GM12878 (cell line): ENCODE data around the gene GPR75. TPM values are rescaled to one million over a fixed set of nuclear protein-coding genes. Genes with fewer than 3 reads are reported as not detected.

ENCODE experiments used
- CBX3 ChIP-seq: fragments of 200-600 bp; sonication (generic); IDR thresholded peaks from 2 replicates; pipeline ENCODE4 v1.6.1; 2016; ENCODE audit warnings: low read depth, borderline replicate concordance
- CBX5 ChIP-seq: sonication (generic); IDR thresholded peaks from 2 replicates; pipeline ENCODE4 v1.6.1; 2016; ENCODE audit warnings: low read depth, moderate library complexity, mild to moderate bottlenecking, inconsistent platforms
- polyA plus RNA-seq, 11 experiments: library from polyadenylated mRNA; depleted of rRNA in 4 of 11; unstranded in 6 of 11; stranded (reverse) in 5 of 11; fragments of >200 nt; fragmentation: Nextera tagmentation in 4 of 11; fragmentation: Illumina TruSeq in 1 of 11; extraction: Ambion mirVana in 4 of 11; extraction: Trizol in 1 of 11; gene quantifications; 1 replicate in 1 of 11; 2 replicates in 10 of 11; pipeline versions ENCODE4 v1.2.1 to v1.2.3, GENCODE V29; 2011 to 2016; ENCODE audit warnings: inconsistent platforms in 2 of 11, missing spikeins in 2 of 11, low read depth in 1 of 11
- total RNA-seq, 4 experiments: library from RNA; depleted of rRNA in 3 of 4; stranded (reverse); fragments of >200 nt in 3 of 4; fragmentation: Illumina TruSeq in 1 of 4; extraction: Trizol in 1 of 4; gene quantifications; 2 replicates each; pipeline versions ENCODE4 v1.2.1 to v1.2.3, GENCODE V29; 2013 to 2021
- TF ChIP-seq, protein P1 (sequence below): fragments of 450-650 bp; IDR thresholded peaks from 2 replicates; pipeline ENCODE4 v1.6.1; 2017; ENCODE audit warnings: antibody characterized with exemption, mild to moderate bottlenecking, moderate library complexity
- TF ChIP-seq, protein P2 (sequence below), 3 experiments: IDR thresholded peaks in 2 of 3; conservative IDR thresholded peaks in 1 of 3; 2 replicates each; pipeline ENCODE4 v1.5.1; 2011; ENCODE audit warnings: low read depth in 3 of 3, low read length in 3 of 3, mild to moderate bottlenecking in 3 of 3, control low read depth in 2 of 3, moderate library complexity in 2 of 3, inconsistent platforms in 1 of 3, mixed read lengths in 1 of 3; ENCODE audit not compliant: control insufficient read depth in 2 of 3, insufficient read depth in 1 of 3; ENCODE audit errors: extremely low read depth in 1 of 3
- TF ChIP-seq, protein P3 (sequence below): fragments of 450-650 bp; IDR thresholded peaks from 2 replicates; pipeline ENCODE4 v1.6.1; 2018; ENCODE audit warnings: borderline replicate concordance, mild to moderate bottlenecking; ENCODE audit not compliant: partially characterized antibody
- TF ChIP-seq, protein P4 (sequence below): fragments of 450-650 bp; IDR thresholded peaks from 2 replicates; pipeline ENCODE4 v1.6.1; 2016; ENCODE audit warnings: mild to moderate bottlenecking

GPR75 gene
- total and polyA plus RNA-seq, 10 of the 15 experiments (the other 5 are each of a cell fraction or from before 2014, with no cell fraction given): 0.02 to 3.5 (median 2.3) TPM; not detected in 2

DNA sequence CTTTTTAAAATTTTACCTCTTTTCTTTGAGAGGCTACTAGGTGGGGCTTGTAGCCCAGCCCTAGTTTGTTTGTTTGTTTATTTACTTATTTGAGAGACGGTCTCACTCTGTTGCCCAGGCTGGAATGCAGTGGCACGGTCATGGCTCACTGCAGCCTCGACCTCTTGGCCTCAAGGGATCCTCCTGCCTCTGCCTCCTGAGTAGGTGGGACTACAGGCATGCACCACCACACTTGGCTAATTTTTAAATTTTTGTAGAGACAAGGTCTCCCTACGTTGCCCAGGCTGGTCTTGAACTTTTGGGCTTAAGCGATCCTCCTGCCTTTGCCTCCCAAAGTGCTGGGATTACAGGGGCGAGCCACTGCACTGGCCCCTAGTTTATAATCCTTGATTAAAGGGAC lies 38.0 kb downstream of the GPR75 start (continued):
- TF ChIP-seq, protein P1, sequence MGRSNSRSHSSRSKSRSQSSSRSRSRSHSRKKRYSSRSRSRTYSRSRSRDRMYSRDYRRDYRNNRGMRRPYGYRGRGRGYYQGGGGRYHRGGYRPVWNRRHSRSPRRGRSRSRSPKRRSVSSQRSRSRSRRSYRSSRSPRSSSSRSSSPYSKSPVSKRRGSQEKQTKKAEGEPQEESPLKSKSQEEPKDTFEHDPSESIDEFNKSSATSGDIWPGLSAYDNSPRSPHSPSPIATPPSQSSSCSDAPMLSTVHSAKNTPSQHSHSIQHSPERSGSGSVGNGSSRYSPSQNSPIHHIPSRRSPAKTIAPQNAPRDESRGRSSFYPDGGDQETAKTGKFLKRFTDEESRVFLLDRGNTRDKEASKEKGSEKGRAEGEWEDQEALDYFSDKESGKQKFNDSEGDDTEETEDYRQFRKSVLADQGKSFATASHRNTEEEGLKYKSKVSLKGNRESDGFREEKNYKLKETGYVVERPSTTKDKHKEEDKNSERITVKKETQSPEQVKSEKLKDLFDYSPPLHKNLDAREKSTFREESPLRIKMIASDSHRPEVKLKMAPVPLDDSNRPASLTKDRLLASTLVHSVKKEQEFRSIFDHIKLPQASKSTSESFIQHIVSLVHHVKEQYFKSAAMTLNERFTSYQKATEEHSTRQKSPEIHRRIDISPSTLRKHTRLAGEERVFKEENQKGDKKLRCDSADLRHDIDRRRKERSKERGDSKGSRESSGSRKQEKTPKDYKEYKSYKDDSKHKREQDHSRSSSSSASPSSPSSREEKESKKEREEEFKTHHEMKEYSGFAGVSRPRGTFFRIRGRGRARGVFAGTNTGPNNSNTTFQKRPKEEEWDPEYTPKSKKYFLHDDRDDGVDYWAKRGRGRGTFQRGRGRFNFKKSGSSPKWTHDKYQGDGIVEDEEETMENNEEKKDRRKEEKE: no peak
- TF ChIP-seq, protein P2, sequence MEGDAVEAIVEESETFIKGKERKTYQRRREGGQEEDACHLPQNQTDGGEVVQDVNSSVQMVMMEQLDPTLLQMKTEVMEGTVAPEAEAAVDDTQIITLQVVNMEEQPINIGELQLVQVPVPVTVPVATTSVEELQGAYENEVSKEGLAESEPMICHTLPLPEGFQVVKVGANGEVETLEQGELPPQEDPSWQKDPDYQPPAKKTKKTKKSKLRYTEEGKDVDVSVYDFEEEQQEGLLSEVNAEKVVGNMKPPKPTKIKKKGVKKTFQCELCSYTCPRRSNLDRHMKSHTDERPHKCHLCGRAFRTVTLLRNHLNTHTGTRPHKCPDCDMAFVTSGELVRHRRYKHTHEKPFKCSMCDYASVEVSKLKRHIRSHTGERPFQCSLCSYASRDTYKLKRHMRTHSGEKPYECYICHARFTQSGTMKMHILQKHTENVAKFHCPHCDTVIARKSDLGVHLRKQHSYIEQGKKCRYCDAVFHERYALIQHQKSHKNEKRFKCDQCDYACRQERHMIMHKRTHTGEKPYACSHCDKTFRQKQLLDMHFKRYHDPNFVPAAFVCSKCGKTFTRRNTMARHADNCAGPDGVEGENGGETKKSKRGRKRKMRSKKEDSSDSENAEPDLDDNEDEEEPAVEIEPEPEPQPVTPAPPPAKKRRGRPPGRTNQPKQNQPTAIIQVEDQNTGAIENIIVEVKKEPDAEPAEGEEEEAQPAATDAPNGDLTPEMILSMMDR (IDR thresholded peaks at IDR 0.05 in 2 of 3, conservative IDR thresholded peaks at IDR 0.05 in 1 of 3; ENCODE audit: control insufficient read depth in 2 of 3, extremely low read depth in 1 of 3, insufficient read depth in 1 of 3, low read depth in 3 of 3, low read length in 3 of 3): no peak
- TF ChIP-seq CBX3 (no peak), CBX5 (no peak)
- TF ChIP-seq, protein P3, sequence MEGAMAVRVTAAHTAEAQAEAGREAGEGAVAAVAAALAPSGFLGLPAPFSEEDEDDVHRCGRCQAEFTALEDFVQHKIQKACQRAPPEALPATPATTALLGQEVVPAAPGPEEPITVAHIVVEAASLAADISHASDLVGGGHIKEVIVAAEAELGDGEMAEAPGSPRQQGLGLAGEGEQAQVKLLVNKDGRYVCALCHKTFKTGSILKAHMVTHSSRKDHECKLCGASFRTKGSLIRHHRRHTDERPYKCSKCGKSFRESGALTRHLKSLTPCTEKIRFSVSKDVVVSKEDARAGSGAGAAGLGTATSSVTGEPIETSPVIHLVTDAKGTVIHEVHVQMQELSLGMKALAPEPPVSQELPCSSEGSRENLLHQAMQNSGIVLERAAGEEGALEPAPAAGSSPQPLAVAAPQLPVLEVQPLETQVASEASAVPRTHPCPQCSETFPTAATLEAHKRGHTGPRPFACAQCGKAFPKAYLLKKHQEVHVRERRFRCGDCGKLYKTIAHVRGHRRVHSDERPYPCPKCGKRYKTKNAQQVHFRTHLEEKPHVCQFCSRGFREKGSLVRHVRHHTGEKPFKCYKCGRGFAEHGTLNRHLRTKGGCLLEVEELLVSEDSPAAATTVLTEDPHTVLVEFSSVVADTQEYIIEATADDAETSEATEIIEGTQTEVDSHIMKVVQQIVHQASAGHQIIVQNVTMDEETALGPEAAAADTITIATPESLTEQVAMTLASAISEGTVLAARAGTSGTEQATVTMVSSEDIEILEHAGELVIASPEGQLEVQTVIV: no peak
- TF ChIP-seq, protein P4, sequence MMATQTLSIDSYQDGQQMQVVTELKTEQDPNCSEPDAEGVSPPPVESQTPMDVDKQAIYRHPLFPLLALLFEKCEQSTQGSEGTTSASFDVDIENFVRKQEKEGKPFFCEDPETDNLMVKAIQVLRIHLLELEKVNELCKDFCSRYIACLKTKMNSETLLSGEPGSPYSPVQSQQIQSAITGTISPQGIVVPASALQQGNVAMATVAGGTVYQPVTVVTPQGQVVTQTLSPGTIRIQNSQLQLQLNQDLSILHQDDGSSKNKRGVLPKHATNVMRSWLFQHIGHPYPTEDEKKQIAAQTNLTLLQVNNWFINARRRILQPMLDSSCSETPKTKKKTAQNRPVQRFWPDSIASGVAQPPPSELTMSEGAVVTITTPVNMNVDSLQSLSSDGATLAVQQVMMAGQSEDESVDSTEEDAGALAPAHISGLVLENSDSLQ: no peak
- TF ChIP-seq, all 136 proteins: peak for 0
